ENCODE data around the gene CFAP157.

CFAP157 gene

GRCh38 chr9:127693697-127694096 lies 13.1 kb upstream of the CFAP157 start:
- no peak for DNase-seq

DNA sequence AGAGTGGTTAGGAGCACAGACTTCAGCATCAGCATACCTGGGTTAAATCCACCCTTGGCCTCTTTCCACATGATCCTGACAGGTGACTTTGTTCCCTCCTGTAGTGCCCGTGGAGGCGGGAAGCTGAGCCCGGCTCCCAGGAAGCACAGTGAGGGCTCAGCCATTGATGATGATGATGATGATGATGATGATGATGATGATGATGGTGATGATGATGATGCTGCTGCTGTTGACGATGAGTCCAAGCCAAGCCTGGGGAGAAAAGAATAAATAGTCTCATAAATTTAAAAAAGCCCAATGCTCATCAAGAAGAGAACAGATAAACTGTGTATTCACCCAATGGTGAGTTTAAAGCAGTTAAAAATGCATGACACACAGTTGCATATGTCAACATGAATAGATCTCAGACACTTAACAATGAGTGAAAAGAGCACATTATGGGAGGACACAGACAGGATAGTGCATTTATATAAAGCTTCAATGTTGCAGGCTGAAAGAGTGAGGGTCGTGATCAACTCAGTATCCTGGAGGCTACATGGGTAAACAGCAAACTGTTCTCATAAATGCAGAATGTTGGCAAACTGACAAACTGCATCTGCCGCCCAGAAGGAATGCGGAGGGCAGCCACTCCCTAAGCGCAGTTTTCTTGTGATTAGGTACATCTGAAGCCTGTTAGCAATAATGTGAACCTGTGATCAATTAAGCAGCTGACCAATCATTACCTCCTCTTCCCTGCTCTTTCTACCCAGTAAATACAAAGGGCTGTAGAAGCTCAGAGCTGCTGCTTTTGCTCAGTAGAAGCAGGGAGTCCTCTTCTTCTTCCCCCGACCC lies 11.7 kb upstream of the CFAP157 start:
- DNase-seq: no peak

DNA sequence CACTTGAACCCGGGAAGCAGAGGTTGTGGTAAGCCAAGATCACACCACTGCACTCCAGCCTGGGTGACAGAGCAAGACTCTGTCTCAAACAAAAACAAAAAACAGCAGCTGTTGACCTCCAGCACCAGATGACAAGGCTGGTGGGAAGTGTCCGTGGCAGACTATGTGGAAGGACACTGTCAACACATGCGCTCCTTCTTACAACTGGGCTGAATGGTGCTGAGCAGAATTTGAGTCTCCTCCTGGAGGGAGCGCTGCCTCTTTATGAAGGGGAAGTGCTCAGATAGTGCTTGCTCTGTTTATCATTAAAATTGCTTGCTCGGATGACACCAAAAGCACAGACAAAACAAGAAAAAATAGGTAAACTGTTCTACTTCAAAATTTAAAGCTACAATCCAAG lies 9.2 kb upstream of the CFAP157 start:
- DNase-seq: no peak

DNA sequence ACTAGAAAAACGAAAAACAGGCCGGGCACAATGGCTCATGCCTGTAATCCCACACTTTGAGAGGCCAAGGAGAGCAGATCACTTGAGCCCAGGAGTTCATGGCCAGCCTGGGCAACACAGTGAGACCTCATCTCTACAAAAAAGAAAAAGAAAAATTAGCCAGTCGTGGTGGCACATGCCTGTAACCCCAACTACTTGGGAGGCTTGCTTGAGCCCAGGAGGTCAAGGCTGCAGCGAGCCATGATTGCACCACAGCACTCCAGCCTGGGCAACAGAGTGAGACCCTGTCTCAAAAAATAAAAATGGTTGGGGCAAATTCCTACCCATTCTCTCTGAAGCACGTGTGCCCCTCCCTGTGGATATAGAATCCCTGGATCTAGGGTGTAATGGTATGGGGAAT lies 8.4 kb upstream of the CFAP157 start:
- DNase-seq: no peak

GRCh38 chr9:127698985-127699670 lies 7.7 kb upstream of the CFAP157 start:
- peak; percentile 21 for DNase-seq

DNA sequence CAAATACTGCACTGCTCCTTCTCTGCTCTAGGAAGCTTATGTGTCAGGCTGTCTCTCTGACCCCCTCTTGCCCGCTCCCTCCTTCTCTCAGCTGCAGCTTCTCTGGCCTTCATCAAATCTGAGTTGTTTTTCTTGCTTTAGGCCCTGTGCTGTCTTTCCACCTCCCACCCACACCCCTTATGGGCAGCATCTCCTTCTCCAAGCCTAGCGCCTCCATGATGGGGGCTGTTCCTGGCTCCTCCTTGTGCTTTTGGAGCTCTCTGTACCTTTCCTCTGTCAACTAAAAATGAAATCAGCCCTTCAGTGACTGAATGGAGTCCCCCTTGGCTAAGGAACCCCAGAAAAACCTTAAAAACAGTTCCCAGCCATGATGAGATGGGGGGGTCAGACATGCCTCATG lies 6.6 kb upstream of the CFAP157 start:
- DNase-seq: no peak

- no peak for DNase-seq
Observed at GRCh38 chr9:127700594-127701255, 6.1 kb upstream of the CFAP157 start.

- no peak for DNase-seq
Observed at GRCh38 chr9:127703289-127703946, 3.4 kb upstream of the CFAP157 start.

GRCh38 chr9:127705577-127706379 lies 1.0 kb upstream of the CFAP157 start:
- no peak for DNase-seq

- DNase-seq: no peak
Observed at GRCh38 chr9:127707766-127708165, 978 bp downstream of the CFAP157 start.

DNA sequence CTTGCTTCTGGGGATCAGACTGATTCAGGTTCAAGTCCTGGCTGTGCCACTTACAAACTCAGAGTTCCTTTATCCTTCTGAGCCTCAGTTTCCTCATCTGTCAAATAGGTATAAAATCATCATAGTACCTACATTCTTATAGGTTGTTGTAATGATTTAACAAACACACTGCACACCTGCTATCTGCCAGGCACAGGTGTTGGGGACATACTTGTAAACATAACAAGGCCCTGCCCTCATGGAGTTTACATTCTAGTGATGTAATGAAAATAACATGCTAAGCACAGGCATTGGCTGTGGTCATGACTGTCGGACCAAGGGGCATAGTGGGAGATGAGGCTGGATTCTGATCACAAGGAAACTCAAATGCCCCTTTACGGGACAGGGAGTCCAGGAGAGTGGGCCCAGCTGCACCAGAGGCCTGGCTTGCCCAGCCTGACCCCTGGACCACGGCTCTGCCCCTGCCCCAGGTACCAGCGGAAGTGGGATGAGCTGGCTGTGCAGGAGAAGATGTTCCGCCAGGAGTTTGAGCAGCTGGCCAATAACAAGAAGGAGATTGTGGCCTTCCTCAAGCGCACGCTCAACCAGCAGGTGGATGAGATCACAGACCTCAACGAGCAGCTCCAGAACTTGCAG lies 2.3 kb downstream of the CFAP157 start:
- DNase-seq: no peak

DNA sequence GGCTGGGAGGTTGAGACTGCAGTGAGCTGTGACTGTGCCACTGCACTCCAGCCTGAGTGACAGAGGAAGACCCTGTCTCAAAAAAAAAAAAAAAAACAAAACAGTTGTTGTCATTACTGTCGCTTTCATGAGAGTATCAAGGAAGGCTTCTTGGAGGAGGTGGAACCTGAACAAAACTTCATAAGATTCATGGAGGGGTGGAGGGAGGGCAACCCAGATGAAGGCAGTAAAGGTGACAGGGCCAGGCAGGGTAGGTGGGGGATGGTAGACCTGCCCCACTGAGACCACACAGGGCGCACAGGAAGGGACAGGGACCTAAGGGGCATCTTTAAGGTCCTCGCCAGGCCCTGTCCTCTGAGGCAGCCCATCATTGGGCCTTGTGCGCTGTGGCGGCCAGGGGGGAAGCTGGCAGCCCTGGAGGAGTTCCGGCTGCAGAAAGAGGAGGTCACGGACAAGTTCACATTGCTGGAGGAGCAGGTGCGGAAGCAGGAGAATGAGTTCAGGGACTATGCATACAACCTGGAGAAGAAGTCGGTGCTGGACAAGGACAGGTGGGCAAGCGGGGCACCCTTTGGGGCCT lies 3.5 kb downstream of the CFAP157 start:
- DNase-seq: no peak

DNA sequence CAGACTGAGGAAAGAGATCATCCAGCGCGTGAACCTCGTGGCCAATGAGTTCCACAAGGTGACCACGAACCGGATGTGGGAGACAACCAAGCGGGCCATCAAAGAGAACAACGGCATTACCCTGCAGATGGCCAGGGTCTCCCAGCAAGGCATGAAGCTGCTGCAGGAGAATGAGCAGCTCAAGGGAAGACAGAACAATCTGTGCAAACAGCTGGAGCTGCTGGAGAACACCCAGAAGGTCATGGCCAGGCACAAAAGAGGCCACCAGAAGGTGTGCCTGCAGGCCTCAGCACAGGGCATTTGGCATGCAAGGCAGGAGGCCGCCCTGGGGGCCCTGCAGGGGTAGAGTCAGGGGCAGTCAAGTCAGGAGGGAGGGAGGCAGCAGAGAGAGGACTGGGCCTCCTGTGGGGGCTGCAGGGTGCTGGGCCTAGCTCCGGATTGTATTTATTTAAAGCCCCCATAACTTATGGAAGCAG lies 4.5 kb downstream of the CFAP157 start:
- DNase-seq: no peak

- no peak for DNase-seq
Observed at GRCh38 chr9:127711831-127712274, 5.1 kb downstream of the CFAP157 start.

DNA sequence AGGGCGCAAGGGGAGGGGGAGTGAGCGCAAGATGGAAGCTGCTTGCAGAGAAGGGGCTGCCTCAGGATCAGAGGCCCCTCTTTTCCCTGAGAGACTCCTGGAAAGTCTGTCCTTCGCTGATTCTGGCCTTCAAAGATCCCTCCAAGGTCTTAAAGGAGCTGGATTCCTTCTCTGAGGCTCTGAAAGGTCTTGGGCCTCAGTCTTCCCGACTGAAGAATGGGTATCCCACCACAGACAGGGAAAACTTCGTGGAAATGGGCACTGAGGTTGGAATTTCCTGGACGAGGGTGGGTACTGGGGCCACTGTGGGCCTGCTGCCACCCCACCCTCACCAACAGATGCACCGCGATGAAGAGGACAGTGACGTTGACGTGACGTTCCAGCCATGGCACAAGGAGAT lies 5.6 kb downstream of the CFAP157 start:
- no peak for DNase-seq

GRCh38 chr9:127712867-127713266 lies 6.1 kb downstream of the CFAP157 start:
- no peak for DNase-seq

DNA sequence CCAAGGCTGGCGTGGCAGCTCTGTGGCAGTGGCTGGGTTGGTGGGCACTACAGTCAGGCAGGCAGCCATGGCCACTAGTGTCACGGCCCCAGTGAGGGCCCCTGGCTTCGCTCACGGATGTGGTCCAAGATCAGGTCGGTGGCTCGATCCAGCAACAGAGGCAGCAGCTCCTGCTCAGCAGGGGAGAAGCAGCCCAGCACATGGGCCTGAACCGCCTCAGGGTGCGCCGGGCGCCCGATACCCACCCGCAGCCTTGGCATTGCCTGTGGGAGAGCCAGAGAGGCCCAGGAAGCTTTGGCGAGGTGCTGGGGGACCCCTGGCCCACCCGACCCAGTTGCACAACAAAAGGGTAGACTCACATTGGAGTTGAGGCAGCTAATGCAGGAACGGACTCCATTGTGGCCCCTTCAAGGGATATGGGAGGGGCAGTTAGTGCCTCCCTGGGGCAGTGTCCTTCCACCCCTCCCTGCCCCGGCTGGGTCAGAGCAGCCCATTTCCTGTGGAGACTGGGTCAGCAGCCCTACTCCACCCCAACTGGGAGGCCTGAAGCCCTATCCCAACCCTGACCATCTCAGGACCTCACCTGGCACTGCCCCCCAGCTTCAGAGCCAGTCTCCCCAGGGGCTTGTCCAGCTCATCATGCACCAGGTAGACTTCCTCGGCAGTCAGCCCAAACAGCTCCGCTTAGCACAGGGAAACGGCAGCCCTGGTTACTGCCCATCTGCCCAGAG lies 7.4 kb downstream of the CFAP157 start:
- DNase-seq: no peak

DNA sequence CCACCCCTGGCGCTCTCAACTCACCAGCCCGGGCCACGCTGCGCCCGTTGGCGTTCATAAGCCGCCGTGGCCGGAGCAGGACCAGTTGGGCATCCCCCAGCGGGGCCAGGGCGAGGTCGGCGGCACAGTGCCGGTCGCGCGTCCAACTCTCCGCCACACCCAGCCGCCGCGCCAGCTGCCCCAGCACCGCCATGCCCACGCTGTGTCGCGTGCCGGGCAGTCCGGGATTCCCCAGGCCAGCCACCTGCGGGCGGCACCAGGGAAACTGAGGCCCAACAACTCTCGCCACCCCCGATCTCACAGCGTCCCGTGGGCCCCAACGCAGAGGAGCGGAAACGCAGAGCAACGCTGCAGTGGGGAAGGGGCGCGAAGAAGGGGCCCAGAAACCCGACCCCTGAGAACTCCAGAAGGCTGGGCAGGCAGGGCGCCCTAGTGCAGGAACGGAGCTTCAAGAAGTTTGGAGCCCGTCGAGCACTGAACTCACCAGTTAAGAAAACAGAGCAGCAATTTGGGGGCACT lies 8.2 kb downstream of the CFAP157 start:
- no peak for DNase-seq

- DNase-seq: peak; percentile 96
Observed at GRCh38 chr9:127715470-127716337, 8.9 kb downstream of the CFAP157 start, which contains the start of the genes PTRH1 and TTC16. PTRH1 (minus strand) TSS chr9:127715663; CDS start chr9:127715639, 24 bp downstream. TTC16 (plus strand) TSS chr9:127716079; CDS start chr9:127716146, 67 bp downstream.
